ENCODE data around the gene MARK3.

The MARK3 gene

GRCh38 chr14:103404920-103405319 is 19.7 kb downstream of the MARK3 start:
- DNase-seq (ENCODE audit: low spot score): no peak
- no peak for TF ChIP-seq CTCF (IDR thresholded peaks at IDR 0.05; ENCODE audit: extremely low read depth, missing control alignments)

- no peak for TF ChIP-seq CTCF (IDR thresholded peaks at IDR 0.05; ENCODE audit: extremely low read depth, missing control alignments)
- DNase-seq (ENCODE audit: low spot score): no peak
Observed at GRCh38 chr14:103408491-103409155, 23.4 kb downstream of the MARK3 start.

- TF ChIP-seq CTCF (IDR thresholded peaks at IDR 0.05; ENCODE audit: extremely low read depth, missing control alignments): no peak
- no peak for DNase-seq (ENCODE audit: low spot score)
Observed at GRCh38 chr14:103416916-103417315, 31.7 kb downstream of the MARK3 start.

GRCh38 chr14:103418481-103418818 is 33.2 kb downstream of the MARK3 start:
- no peak for TF ChIP-seq CTCF (IDR thresholded peaks at IDR 0.05; ENCODE audit: extremely low read depth, missing control alignments)
- DNase-seq (ENCODE audit: low spot score): no peak

- no peak for TF ChIP-seq CTCF (IDR thresholded peaks at IDR 0.05; ENCODE audit: extremely low read depth, missing control alignments)
- DNase-seq (ENCODE audit: low spot score): no peak
Observed at GRCh38 chr14:103421556-103421955, 36.3 kb downstream of the MARK3 start.

GRCh38 chr14:103423050-103423461 is 37.8 kb downstream of the MARK3 start:
- no peak for TF ChIP-seq CTCF (IDR thresholded peaks at IDR 0.05; ENCODE audit: extremely low read depth, missing control alignments)
- DNase-seq (ENCODE audit: low spot score): no peak

GRCh38 chr14:103427485-103428443 is 42.5 kb downstream of the MARK3 start:
- no peak for TF ChIP-seq CTCF (IDR thresholded peaks at IDR 0.05; ENCODE audit: extremely low read depth, missing control alignments)
- DNase-seq (ENCODE audit: low spot score): no peak

Measured in GM20000 (cell line).